ENCODE results near the gene KRT82.

Gene KRT82

GRCh38 chr12:52352951-52353350, 53.2 kb downstream of the KRT82 start:
- no peak overlapping the region for H3K27ac ChIP-seq
- TF ChIP-seq CTCF (IDR thresholded peaks at IDR 0.05) (no peak), ZFX (IDR thresholded peaks at IDR 0.05; ENCODE audit: borderline replicate concordance) (no peak)

GRCh38 chr12:52351196-52352059, 54.7 kb downstream of the KRT82 start:
- TF ChIP-seq ZFX (IDR thresholded peaks at IDR 0.05; ENCODE audit: borderline replicate concordance) (no peak), CTCF (IDR thresholded peaks at IDR 0.05) (no peak)
- H3K27ac ChIP-seq: no peak overlapping the region

GRCh38 chr12:52350786-52351185, 55.3 kb downstream of the KRT82 start:
- no peak for TF ChIP-seq CTCF (IDR thresholded peaks at IDR 0.05)
- TF ChIP-seq ZFX (IDR thresholded peaks at IDR 0.05; ENCODE audit: borderline replicate concordance): no peak
- no peak overlapping the region for H3K27ac ChIP-seq

- H3K27ac ChIP-seq: no peak overlapping the region
- TF ChIP-seq ZFX (IDR thresholded peaks at IDR 0.05; ENCODE audit: borderline replicate concordance) (no peak), CTCF (IDR thresholded peaks at IDR 0.05) (no peak)
Observed at GRCh38 chr12:52350021-52350620, 56.0 kb downstream of the KRT82 start.

GRCh38 chr12:52349196-52349595, 56.9 kb downstream of the KRT82 start:
- no peak for TF ChIP-seq ZFX (IDR thresholded peaks at IDR 0.05; ENCODE audit: borderline replicate concordance)
- TF ChIP-seq CTCF (IDR thresholded peaks at IDR 0.05): no peak

GRCh38 chr12:52347551-52348510, 58.3 kb downstream of the KRT82 start:
- no peak overlapping the region; the same call in 1 of the 2 replicates for H3K27ac ChIP-seq
- no peak for TF ChIP-seq ZFX (IDR thresholded peaks at IDR 0.05; ENCODE audit: borderline replicate concordance)
- TF ChIP-seq CTCF (IDR thresholded peaks at IDR 0.05): no peak

More at GRCh38 chr12:52349196-52349595, 56.9 kb downstream of the KRT82 start:
- H3K27ac ChIP-seq: no peak overlapping the region

All from 22Rv1 (cell line).